GM23338 (cell line): ENCODE measurements around the gene THSD4. TPM values are rescaled to one million over a fixed set of nuclear protein-coding genes. Genes with fewer than 3 reads are reported as not detected.

Source experiments
- ATAC-seq: fragments of 200-7000 bp; cut with Tn5 transposase; 3 replicates; pipeline ENCODE4 v1.9.1; 2020
- DNase-seq: peaks from one replicate; pipeline ENCODE4 v3.0.0-alpha.2; 2015; ENCODE audit warnings: low spot score
- H2AFZ ChIP-seq: fragments of 200-600 bp; sonication (generic); 2 replicates; pipeline ENCODE4 v1.8.0; 2016; ENCODE audit warnings: antibody characterized with exemption, mild to moderate bottlenecking, moderate library complexity
- H3F3A ChIP-seq: fragments of 200-600 bp; sonication (generic); replicated peaks from 2 replicates; pipeline ENCODE4 v1.8.0; 2017; ENCODE audit warnings: antibody characterized with exemption, mixed run types, low read depth
- H3K27ac ChIP-seq: fragments of 200-600 bp; sonication (generic); 2 replicates; pipeline ENCODE4 v1.6.1; 2016; ENCODE audit warnings: low read depth
- H3K27me3 ChIP-seq: fragments of 200-600 bp; sonication (generic); 2 replicates; pipeline ENCODE4 v1.8.0; 2016; ENCODE audit warnings: mild to moderate bottlenecking, mixed run types, moderate library complexity; ENCODE audit not compliant: insufficient read depth
- H3K36me3 ChIP-seq: fragments of 200-600 bp; sonication (generic); 2 replicates; pipeline ENCODE4 v1.8.0; 2016; ENCODE audit warnings: mild to moderate bottlenecking; ENCODE audit not compliant: insufficient read depth
- H3K4me1 ChIP-seq: fragments of 200-600 bp; sonication (generic); 2 replicates; pipeline ENCODE4 v1.8.0; 2016; ENCODE audit warnings: mild to moderate bottlenecking, moderate library complexity; ENCODE audit not compliant: insufficient read depth
- H3K4me2 ChIP-seq: fragments of 200-600 bp; sonication (generic); 2 replicates; pipeline ENCODE4 v1.7.1; 2017; ENCODE audit warnings: mixed run types
- H3K4me3 ChIP-seq: fragments of 200-600 bp; sonication (generic); 2 replicates; pipeline ENCODE4 v1.6.1; 2016; ENCODE audit warnings: mixed run types
- H3K79me2 ChIP-seq: fragments of 200-600 bp; sonication (generic); replicated peaks from 2 replicates; pipeline ENCODE4 v1.8.0; 2017; ENCODE audit warnings: mild to moderate bottlenecking; ENCODE audit not compliant: insufficient read depth
- H3K9me2 ChIP-seq: fragments of 200-600 bp; sonication (generic); 2 replicates; pipeline ENCODE4 v1.8.0; 2017; ENCODE audit not compliant: insufficient read depth
- H4K20me1 ChIP-seq: fragments of 200-600 bp; sonication (generic); replicated peaks from 2 replicates; pipeline ENCODE4 v1.8.0; 2017; ENCODE audit warnings: mild to moderate bottlenecking; ENCODE audit not compliant: insufficient read depth
- H3K27ac Mint-ChIP-seq: 2 replicates; pipeline ENCODE4 v1.8.0; 2020; ENCODE audit warnings: inconsistent platforms, mild to moderate bottlenecking, moderate library complexity, mixed read lengths
- H3K27me3 Mint-ChIP-seq: 3 replicates; pipeline ENCODE4 v1.8.0; 2022; ENCODE audit warnings: low read depth, mild to moderate bottlenecking, moderate library complexity, mixed read lengths, inconsistent platforms; ENCODE audit not compliant: insufficient read depth, poor library complexity
- H3K36me3 Mint-ChIP-seq: 3 replicates; pipeline ENCODE4 v1.8.0; 2021; ENCODE audit warnings: low read depth, mild to moderate bottlenecking, inconsistent platforms, moderate library complexity, mixed read lengths
- H3K4me1 Mint-ChIP-seq: 3 replicates; pipeline ENCODE4 v1.8.0; 2020; ENCODE audit warnings: mild to moderate bottlenecking, inconsistent platforms, mixed read lengths
- H3K4me3 Mint-ChIP-seq: 3 replicates; pipeline ENCODE4 v1.8.0; 2021; ENCODE audit warnings: moderate library complexity, mild to moderate bottlenecking, inconsistent platforms, mixed read lengths
- H3K9me3 Mint-ChIP-seq: 3 replicates; pipeline ENCODE4 v1.8.0; 2020; ENCODE audit warnings: moderate library complexity, mild to moderate bottlenecking, inconsistent platforms, mixed read lengths
- CREB1 ChIP-seq: fragments of 250-450 bp; sonication (Bioruptor Pico); IDR thresholded peaks from 2 replicates; pipeline ENCODE4 v1.5.0; 2020; ENCODE audit warnings: low read depth, mild to moderate bottlenecking, moderate library complexity
- CTCF ChIP-seq, 2 experiments: fragments of 200-600 bp in 1 of 2; sonication (generic) in 1 of 2; conservative IDR thresholded peaks; 2 replicates each; pipeline versions ENCODE4 v1.5.1 to v1.6.1; 2016 to 2017; ENCODE audit warnings: antibody characterized with exemption in 2 of 2, low read depth in 2 of 2, mild to moderate bottlenecking in 2 of 2, moderate library complexity in 1 of 2
- ETS1 ChIP-seq: IDR thresholded peaks from 2 replicates; pipeline ENCODE4 v1.6.1; 2016; ENCODE audit warnings: antibody characterized with exemption
- EZH2 ChIP-seq: fragments of 200-600 bp; sonication (generic); IDR thresholded peaks from one replicate; pipeline ENCODE4 v1.8.0; 2017; ENCODE audit warnings: antibody characterized with exemption, mild to moderate bottlenecking, low read depth; ENCODE audit not compliant: unreplicated experiment
- EZH2phosphoT487 ChIP-seq: fragments of 200-600 bp; sonication (generic); IDR thresholded peaks from one replicate; pipeline ENCODE4 v1.8.1; 2018; ENCODE audit warnings: antibody characterized with exemption; ENCODE audit not compliant: unreplicated experiment
- JUNB ChIP-seq: IDR thresholded peaks from one replicate; pipeline ENCODE4 v1.6.1; 2016; ENCODE audit warnings: antibody characterized with exemption; ENCODE audit not compliant: unreplicated experiment
- NANOG ChIP-seq: IDR thresholded peaks from 2 replicates; pipeline ENCODE4 v1.6.1; 2016; ENCODE audit warnings: antibody characterized with exemption, borderline replicate concordance
- POLR2AphosphoS5 ChIP-seq: IDR thresholded peaks from 2 replicates; pipeline ENCODE4 v1.6.1; 2016; ENCODE audit warnings: antibody characterized with exemption, low read depth
- REST ChIP-seq: IDR thresholded peaks from one replicate; pipeline ENCODE4 v1.6.1; 2018; ENCODE audit warnings: antibody characterized with exemption; ENCODE audit not compliant: unreplicated experiment
- STAT1 ChIP-seq: IDR thresholded peaks from one replicate; pipeline ENCODE4 v1.6.1; 2016; ENCODE audit warnings: antibody characterized with exemption; ENCODE audit not compliant: unreplicated experiment
- ZNF114 ChIP-seq: fragments of 250-450 bp; sonication (Bioruptor Pico); IDR thresholded peaks from 2 replicates; pipeline ENCODE4 v1.5.0; 2020; ENCODE audit warnings: mild to moderate bottlenecking, moderate library complexity
- ZNF331 ChIP-seq: fragments of 250-450 bp; sonication (Bioruptor Pico); IDR thresholded peaks from 2 replicates; pipeline ENCODE4 v1.5.0; 2020; ENCODE audit warnings: low read depth, mild to moderate bottlenecking, moderate library complexity
- ZNF462 ChIP-seq: fragments of 250-450 bp; sonication (Bioruptor Pico); IDR thresholded peaks from 2 replicates; pipeline ENCODE4 v1.5.0; 2020; ENCODE audit warnings: mild to moderate bottlenecking, moderate library complexity
- polyA plus RNA-seq: library from polyadenylated mRNA; unstranded; fragments of >200 nt; fragmentation: Nextera tagmentation; extraction: Ambion mirVana; gene quantifications from 2 replicates; pipeline ENCODE4 v1.2.1, GENCODE V29; 2016
- total RNA-seq: library from RNA; depleted of rRNA; stranded (reverse); fragments of >200 nt; shearing (Covaris generic); gene quantifications from 2 replicates; pipeline ENCODE4 v1.2.3, GENCODE V29; 2014

Gene THSD4
- total and polyA plus RNA-seq, 2 experiments from 2014 or later, result 2.0 to 7.4 TPM

- Histone ChIP-seq H3K4me2 (no peak overlapping the region), H3K27me3 (no peaks in the 10 kb centered on the region), H2AFZ (no peak overlapping the region), H3K4me1 (no peaks in the 10 kb centered on the region), H3F3A (no peaks in the 10 kb centered on the region), H4K20me1 (no peaks in the 10 kb centered on the region), H3K27ac (no peak overlapping the region), H3K4me3 (no peak overlapping the region), H3K9me2 (no peaks in the 10 kb centered on the region), H3K36me3 (no peaks in the 10 kb centered on the region), H3K79me2 (no peaks in the 10 kb centered on the region)
- H3K27ac Mint-ChIP-seq, result no peak overlapping the region
- H3K36me3 Mint-ChIP-seq, result no peaks in the 10 kb centered on the region
- no peaks in the 10 kb centered on the region; the same call in 2 of the 3 replicates for H3K9me3 Mint-ChIP-seq
- ATAC-seq (no peak), DNase-seq (no peak)
- peaks cover 4% of the 10 kb centered on the region for H3K27me3 Mint-ChIP-seq
- no peaks in the 10 kb centered on the region; the same call in 2 of the 3 replicates for H3K4me1 Mint-ChIP-seq
- no peak overlapping the region for H3K4me3 Mint-ChIP-seq
- TF ChIP-seq ZNF462, result no peak
- no peak for TF ChIP-seq CREB1 (CRISPR knock-in tag)
- TF ChIP-seq NANOG, result no peak
- no peak for TF ChIP-seq ZNF331
- TF ChIP-seq ETS1, result no peak
- TF ChIP-seq POLR2AphosphoS5, result no peak
- TF ChIP-seq REST, result no peak
- no peak for TF ChIP-seq ZNF114
- no peak for TF ChIP-seq EZH2phosphoT487
- TF ChIP-seq CTCF (conservative IDR thresholded peaks at IDR 0.05; ENCODE audit: low read depth in 2 of 2), result no peak
- no peak for TF ChIP-seq JUNB
- no peak for TF ChIP-seq STAT1
- no peak for TF ChIP-seq EZH2
These were observed 135.8 kb downstream of the THSD4 start for GRCh38 chr15:71250936-71251583.
